ENCODE results near the gene CAVIN3.
"Not testable (repeated sequence)": the region's sequence is repeated elsewhere in the genome, so short reads cannot be mapped to it uniquely, and the experiment has no call there.

The CAVIN3 gene

DNA sequence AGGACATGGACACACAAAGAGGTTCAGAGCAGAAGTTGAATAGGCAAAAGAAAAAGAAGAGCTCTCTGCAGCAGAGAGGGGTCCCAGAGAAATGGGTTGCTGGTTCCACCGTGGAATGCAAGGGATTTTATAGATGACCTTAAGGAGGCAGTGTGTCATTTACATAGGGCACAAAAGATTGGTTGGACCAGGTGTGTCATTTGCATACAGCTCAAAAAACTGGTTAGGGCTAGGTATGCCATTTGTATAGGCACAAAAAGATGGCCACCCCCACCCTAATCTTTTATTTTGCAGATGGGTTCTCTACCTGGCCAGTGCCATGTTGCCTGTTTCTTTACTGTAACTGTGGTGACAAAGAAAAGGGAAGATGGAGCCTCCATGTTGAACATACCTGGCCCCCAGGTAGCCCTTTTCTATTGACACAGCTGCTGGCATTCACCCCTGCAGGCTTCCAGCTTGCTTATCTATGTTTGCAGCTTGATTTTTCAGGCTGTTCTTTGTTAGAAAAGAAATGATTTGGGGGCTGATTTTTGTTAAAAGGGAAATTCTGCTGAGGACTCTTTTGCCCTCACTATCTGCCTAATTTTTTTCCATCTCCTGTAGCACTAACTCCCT, 3.1 kb upstream of the CAVIN3 start:
- DNase-seq (ENCODE audit: low spot score), result no peak

DNA sequence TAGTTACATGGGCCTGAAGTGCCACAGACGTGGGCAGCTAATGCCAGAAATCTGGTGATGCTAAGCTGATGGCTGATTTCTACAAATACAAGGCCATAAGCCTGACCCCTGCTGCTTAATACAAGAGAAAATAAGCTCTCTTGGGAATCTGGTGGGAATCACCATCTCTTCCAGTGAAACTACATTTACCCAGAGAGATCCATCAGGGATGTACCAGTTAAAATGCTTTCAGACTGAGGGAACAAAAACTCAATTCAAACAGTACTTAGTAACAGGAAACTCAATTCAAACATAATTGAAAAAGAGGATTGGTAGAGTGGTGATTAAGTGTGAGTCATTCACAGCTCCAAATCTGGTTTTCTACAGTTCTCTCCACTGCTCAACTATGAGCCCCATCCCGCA, 1.7 kb upstream of the CAVIN3 start:
- peak; percentile 79 for DNase-seq (ENCODE audit: low spot score)

DNA sequence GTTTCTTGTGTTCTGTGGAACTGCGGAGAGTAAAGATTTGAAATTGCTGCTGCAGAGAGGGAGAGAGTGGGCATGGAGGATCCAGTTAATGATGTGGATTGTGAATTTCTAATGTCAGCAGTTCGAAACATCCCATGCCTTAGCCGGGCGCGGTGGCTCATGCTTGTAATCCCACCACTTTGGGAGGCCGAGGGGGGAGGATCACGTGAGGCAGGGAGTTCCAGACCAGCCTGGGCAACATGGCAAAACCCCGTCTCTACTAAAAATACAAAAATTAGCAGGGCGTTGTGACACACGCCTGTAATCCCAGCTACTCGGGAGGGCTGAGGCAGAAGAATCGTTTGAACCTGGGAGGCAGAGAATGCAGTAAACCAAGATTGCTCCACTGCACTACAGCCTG, 1.1 kb upstream of the CAVIN3 start:
- no peak for DNase-seq (ENCODE audit: low spot score)

DNA sequence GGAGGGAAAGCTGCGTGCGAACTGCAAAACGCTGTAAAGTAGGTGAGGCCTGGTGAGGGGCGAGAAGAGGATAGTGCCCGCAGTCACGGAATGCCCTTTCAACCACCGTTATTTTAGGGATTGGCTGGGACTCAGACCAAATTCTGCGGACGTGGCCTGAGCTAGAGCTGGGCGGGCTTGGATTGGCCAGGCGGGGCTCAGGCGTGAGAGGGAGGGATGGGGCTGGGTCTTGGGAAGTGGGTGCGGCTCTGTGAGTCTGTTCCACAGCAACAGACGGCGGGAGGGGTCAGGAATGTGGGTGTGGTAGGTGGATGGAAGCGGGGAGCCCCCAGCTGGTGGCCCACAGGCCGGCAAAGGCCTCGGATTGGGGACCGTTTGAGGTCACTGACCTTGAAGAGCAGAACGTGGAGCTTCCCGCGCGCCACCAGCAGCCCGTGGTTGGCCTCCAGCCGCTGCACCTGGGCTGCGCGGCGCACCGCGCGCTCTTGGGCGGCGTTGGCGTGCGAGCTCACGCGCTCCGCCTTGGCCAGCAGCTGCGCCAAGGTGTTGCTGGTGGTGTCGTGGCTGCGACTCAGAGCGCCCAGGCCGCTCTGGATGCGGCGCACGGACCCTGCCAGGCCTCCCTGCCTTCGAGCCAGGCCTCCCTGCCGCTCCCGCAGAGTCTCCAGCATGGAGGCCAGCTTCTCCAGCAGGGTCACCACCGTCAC, 444 bp downstream of the CAVIN3 start:
- DNase-seq (ENCODE audit: low spot score), result peak; percentile 97

DNA sequence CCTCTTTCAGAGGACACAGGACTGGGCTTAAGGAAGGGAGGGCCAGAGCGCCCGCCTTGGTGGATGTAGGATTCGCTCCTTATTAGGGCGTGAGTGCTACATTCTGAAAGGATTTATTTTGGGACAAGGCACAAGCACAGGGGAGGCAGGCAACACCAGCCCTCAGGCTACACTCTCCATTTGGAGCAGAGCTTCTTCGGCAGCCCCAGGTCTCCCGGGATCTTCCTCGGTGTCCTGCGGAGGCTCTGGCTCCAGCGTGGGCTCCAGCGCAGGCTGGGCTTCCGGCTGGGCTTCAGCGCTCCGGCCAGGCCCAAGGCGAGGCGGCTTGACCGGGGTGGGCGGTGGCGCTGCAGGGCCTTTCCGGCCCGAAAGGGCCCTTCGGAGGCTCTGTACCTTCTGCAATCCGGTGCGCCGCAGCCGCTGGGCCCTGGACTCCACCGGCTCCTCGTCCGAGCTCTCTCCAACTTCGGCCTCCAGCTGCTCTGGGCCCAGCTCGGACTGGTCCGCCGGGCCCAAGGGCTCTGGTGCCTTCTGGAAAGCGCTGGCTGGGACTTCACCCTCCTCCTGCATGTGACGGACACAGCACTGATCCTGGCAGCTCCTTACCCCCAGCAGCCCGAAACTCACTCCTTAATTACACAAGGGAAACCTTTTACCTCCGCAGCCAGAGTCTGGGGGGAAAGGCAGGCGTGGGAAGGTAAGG, 1.1 kb downstream of the CAVIN3 start:
- DNase-seq (ENCODE audit: low spot score), result peak; percentile 68

DNA sequence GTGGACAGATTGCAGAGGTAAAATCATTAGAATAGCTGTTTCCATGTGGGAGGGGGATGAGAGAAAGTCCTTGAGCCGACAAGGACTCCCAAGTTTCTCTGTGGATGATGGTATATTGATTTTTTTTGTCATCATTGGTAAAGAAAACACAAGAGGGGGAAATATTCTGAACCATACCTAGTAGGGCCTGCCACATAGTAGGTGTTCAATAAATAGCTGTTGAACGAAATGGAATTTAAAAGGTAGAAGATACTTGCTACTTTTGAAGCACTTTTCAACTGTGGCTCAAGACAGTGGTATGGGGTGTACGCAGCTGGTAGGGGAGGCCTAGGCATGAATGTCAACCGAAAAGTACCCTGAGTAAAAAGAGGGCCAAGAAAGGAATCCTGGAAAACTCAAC, 2.1 kb downstream of the CAVIN3 start:
- DNase-seq (ENCODE audit: low spot score), result no peak

DNA sequence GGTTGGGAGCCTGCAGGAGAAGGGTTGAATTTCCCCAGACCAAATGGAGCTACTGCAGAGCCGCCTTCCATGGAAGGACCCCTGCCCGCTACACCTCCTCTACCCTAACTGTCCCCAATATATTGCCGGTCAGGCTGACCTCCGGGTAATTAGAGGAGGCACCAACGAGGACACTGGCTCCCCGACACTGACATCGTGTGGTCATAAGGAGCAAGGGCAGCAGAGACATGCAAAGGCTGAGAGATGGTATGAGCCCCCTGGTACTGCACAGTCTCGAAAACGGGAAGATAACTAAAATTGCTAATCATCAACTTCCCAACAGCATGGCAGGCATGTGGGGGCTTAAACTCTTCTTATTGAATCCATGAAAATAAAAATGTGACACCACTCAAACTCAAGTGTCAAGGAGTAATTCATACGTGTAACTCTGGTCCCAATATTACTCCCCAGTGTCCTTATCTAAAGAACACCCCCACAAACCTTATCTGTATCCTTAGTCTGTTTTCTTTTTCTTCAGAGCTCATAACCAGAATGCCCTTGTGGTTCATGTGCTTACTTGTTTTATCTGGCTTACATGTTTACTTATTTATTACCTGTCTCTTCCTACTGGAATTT, 4.4 kb downstream of the CAVIN3 start:
- DNase-seq (ENCODE audit: low spot score), result peak; percentile 79

DNA sequence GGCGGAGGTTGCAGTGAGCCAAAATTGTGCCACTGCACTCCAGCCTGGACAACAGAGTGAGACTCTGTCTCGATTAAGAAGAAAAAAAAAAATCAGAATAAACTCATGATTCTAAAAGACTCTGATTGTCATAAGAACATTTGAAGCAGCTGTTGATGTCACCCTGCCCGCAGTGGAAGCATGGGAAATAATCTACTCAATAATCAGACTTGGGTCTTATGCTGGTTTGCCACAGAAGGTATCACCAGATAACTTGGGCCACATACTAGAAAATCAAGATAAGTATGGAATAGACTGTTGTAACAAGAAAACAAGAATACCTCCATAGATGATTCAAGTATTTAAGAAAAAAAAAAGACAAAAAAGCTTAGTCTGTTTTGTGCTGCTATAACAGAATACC, 8.2 kb downstream of the CAVIN3 start:
- DNase-seq (ENCODE audit: low spot score), result no peak

DNA sequence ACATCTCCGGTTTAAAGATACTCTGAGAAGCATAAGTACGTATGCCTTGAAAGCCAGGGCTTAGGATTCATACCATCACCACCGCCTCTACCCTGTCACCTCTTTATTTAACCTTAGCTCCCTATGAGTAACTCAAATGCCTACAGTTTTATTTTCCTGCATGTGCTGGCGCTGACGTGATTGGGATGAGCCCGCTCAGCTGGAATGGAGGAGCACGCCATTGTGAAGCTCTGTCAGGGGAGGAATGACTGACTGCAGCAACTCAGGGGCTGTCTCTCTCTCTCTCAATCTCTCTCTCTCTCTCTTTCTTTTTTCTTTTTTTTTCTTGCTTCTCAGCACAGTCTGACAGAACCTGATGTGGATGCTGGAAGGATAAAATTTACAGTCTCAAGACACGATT, 12.4 kb downstream of the CAVIN3 start:
- no peak for DNase-seq (ENCODE audit: low spot score)

DNA sequence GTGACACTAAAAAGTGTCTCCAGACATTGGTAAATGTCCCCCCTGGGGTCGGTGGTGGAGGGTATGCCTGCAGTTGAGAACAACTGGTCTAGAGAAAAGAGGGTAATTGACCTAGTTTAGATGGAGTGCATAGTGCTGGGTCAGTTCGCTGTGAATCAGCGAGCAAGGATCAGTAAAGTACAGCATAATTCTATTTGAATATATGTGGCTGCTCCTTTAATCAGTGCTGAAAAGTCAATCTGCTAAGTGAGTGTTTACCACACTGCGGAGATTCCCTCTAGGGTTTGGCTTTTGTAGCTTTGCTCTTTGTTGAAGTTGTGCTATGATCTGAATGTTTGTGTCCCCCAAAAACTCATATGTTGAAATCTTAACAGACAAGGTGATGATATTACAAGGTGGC, 15.0 kb downstream of the CAVIN3 start:
- DNase-seq (ENCODE audit: low spot score), result no peak

DNA sequence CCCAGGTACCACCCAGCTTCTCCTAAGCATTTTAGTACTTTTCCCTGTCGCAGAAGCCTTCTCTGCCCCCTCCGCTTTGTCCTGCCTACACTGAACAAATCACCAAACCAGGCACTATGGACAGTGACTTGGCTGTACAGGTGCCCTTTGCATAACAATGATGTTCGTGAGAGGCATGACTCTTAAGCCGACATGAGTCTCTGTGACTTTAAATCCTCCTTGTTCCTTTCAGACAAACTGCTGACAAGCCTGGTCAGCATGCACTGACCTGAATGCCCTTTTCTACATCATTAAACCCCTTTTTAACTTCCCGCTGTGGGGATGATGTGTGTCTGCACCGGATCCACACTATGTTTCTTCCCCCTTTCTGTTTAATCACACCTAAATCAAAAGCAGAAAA, 16.6 kb downstream of the CAVIN3 start:
- DNase-seq (ENCODE audit: low spot score), result no peak

DNA sequence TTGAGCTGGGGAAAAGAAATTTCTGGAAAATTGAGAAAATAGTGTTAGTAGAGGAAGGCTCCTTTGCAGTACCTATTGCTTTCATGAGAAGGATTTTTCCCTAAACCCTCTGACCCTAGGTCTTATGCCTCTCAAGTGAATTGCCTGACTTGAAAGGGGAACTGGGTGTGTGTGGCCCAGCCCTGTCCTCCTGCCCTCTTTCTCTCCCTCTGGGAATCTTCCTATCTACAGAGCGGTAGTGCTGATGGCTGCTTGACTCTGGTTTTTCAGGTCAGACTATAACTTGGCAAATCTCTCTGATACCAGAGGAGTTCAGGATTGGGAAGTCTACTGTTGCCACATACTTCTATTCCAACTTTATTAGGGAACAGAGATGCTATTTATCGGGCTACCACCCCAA, 19.2 kb downstream of the CAVIN3 start:
- no peak for DNase-seq (ENCODE audit: low spot score)

DNA sequence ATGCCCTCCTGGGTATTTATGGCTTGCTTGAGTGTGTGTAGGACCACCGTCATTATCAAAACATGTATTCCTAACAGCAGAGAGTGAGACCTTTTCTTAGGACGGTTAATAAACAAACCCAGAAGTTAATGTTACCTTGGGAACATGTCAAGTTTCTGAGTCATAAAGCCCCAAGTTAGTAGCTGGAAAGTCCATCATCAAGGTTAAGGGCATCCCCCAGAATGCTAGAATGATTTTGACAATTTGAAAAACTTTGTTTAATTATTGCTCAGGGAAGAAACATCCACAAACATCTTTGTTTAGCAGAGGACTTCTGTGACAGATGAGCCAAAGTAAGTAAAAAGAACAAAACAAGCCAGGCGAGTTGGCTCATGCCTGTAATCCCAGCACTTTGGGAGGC, 20.0 kb downstream of the CAVIN3 start:
- DNase-seq (ENCODE audit: low spot score), result no peak

DNA sequence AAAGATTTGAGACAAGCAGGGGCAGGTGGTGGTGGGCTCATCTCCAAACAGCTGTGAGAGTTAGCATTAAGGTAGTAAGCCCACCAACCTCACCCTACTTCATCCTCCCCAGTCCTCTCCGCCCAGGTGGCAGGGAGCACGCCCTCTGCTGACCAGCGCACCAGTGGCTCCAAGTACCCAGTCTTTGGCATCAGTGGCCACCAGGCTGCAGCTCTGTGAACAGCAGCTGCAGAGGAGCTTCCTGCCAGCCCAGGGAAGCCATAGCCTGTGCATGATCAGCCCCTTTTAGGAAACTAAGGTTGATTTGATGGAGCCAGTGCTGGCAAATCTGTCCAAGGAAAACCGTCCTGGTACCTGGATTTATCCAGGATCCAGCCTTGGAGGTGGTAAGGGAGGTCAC, 21.7 kb downstream of the CAVIN3 start:
- peak; percentile 62 for DNase-seq (ENCODE audit: low spot score)

DNA sequence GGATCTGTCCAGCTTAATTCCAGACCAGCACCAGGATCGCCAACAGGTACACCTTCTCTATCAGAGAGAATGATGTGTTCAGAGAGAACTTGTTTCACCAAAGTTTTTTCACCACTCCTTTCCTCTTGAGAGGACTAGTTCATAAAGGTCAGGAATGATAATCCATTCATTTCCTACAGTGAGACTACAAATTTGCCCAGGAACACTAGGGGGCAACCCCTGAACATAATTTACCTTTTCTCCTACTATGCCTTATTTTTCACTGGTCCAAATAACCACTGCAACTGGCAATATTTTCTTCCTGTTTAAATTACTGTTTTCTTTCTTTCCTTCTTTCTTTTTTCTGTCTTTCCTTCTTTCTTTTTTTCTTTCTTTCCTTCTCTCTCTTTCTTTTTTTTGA, 22.5 kb downstream of the CAVIN3 start:
- DNase-seq (ENCODE audit: low spot score), result peak; percentile 21

DNA sequence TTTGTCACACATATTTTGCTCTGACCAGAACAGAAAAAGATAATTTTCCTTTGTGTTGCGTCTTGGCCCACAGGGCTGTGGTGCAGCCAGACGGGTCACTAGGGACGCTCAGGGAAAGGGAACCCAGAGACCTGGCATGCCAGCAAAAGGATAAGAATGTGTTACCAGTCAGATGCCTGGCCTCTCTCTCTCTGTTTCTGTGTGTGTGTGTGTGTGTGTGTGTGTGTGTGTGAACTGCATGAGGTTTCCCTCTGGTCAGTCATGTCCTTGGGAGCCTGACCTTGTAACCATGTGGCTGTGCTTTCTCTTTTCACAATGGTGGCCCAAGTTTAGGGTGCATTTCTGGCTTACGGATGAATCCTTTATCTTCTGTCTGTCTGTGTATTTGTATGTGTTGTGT, 35.3 kb downstream of the CAVIN3 start:
- DNase-seq (ENCODE audit: low spot score), result no peak

DNA sequence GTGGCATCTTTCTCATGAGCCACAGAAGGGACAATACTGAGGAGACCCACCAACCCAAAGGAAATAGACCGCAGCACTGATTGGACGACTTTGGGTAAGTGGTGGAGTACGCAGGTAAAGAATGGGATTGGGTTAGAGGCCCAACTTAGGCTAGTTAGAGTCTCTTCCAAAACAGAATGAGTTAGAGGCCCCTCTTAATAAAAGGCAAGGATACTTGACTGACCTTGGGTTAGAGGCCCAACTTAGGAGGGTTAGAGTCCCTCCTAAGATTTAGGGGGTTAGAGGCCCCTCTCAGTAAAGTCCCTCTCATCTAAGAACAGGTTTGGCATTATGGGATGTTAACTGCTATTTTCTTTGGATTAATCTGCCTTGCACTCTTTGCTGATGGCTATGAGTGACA, 36.1 kb downstream of the CAVIN3 start:
- no peak for DNase-seq (ENCODE audit: low spot score)

DNA sequence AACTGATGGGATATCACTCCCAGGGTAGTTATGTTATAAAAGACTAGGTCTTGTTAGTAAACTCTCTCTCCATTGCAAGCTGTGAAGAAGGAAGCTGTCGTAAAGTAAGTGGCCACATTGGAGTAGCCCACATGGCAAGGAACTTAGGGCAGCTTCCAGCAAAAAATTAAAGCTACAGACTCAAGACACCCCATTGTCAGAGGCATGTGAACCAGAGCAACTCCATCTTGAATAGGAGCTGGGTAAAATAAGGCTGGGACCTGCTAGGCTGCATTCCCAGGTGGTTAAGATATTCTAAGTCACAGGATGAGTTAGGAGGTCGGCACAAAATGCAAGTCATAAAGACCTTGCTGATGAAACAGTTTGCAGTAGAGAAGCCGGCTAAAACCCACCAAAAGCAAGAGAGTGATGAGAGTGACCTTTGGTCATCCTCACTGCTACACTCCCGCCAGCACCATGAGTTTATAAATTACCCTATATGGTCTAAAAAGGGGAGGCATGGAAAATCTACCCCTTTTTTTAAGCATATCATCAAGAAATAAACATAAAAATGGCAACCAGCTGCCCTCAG, 36.8 kb downstream of the CAVIN3 start:
- DNase-seq (ENCODE audit: low spot score), result no peak

DNA sequence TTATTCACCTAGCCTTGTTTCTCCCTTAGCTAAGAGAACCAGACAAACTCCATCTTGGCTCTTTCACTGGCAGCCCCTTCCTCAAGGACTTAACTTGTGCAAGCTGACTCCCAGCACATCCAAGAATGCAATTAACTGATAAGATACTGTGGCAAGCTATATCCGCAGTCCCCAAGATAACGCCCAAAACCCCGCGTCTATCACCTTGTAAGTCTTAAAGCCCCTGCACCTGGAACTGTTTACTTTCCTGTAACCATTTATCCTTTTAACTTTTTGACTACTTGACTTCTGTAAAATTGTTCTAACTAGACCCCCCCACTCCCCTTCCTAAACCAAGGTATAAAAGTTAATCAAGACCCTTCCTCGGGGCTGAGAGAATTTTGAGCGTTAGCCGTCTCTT, 39.5 kb downstream of the CAVIN3 start:
- DNase-seq (ENCODE audit: low spot score), result not testable (repeated sequence)

DNA sequence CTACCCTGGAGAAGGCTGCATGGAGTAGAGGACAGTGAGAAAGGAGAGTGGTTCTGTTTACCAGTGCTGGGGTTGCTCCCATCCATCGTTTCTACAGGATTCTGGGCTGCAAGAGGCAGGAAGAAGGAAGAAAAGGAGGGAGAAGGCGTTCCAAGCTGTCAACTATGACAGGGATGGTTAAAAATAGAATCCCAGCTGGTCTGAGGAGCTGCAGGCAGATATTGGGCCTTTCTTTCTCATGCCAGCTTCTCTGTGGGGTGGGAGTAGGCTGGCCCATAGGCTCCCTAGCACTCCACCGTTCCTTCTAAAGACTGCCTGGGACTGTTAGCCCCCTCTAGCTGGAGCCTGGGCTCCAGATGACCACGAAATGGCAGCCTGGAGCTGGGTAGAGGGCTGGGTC, 47.1 kb downstream of the CAVIN3 start:
- DNase-seq (ENCODE audit: low spot score), result no peak

DNA sequence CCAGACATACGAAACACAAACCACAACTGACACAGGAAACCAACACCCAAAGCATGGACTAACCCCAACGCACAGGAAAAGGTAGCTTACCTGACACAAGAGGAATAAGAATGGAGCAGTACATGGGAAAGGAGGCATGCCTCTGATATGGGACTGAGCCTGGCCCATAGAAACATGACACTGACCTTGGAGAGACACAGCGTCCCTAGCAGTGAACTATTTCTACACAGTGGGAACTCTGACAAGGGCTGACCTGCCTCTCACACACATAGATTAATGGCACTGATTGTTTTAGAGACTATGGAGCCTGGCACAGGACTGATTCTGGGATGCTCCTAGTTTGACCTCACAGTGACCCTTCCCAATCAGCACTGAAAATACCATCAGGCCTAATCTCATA, 48.7 kb downstream of the CAVIN3 start:
- DNase-seq (ENCODE audit: low spot score), result no peak

DNA sequence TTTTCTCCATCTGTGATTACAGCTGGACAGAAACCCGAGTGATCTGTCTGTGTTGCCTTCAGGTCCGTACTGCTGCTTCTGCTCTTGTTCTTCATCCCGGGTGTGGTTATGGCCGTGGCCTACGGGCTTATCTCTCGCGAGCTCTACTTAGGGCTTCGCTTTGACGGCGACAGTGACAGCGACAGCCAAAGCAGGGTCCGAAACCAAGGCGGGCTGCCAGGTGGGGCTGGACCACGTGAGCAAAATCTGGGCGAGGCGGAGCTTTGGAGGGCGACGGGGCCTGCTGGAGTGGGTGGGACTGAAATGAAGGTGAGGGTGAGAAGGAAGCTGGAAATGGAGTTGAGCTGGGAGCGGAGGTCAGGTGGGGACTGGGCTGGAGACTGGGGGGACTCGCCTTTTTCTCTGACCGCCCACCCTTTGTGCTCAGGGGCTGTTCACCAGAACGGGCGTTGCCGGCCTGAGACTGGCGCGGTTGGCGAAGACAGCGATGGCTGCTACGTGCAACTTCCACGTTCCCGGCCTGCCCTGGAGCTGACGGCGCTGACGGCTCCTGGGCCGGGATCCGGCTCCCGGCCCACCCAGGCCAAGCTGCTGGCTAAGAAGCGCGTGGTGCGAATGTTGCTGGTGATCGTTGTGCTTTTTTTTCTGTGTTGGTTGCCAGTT, 49.6 kb downstream of the CAVIN3 start:
- no peak for DNase-seq (ENCODE audit: low spot score)
